ENCODE measurements around the gene FGF12. TPM values are rescaled to one million over a fixed set of nuclear protein-coding genes. Genes with fewer than 3 reads are reported as not detected.
A peak's percentile ranks its signal among the peaks of the same experiment; 100 is the strongest.
"Not testable (repeated sequence)": the region's sequence is repeated elsewhere in the genome, so short reads cannot be mapped to it uniquely, and the experiment has no call there.

Gene FGF12
- total RNA-seq, result not detected

- Mint-ChIP-seq H3K27me3 (peaks cover 22% of the 10 kb centered on the region), H3K36me3 (ENCODE audit: low read depth) (no peaks in the 10 kb centered on the region), H3K27ac (no peak within 1 kb of the TSS), H3K9me3 (no peaks in the 10 kb centered on the region), H3K4me1 (peaks cover 4% of the 10 kb centered on the region), H3K4me3 (no peak within 1 kb of the TSS)
- POLR2A ChIA-PET, result no interaction called here
- CTCF ChIA-PET, result no interaction called here
- DNase-seq, result no peak
These were observed at the start of gene FGF12 for GRCh38 chr3:192727032-192727847. FGF12 (minus strand) TSS chr3:192727541.

DNA sequence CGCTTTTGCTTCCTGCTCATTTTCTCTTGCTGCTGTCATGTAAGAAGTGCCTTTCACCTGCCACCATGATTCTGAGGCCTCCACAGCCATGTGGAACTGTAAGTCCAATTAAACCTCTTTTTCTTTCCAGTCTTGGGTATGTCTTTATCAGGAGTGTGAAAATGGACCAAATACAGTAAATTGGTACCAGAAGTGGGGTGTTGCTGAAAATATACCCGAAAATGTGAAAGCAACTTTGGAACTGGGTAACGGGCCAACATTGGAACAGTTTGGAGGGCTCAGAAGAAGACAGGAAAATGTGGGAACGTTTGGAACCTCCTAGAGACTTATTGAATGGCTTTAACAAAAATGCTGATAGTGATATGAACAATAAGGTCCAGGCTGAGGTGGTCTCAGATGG, 47.0 kb upstream of the FGF12 start:
- H3K27ac Mint-ChIP-seq; H3K4me3 Mint-ChIP-seq; POLR2A ChIA-PET; CTCF ChIA-PET; H3K4me1 Mint-ChIP-seq; H3K36me3 Mint-ChIP-seq (ENCODE audit: low read depth); H3K27me3 Mint-ChIP-seq; DNase-seq: not testable (repeated sequence)
- H3K9me3 Mint-ChIP-seq, result peaks cover 16% of the 10 kb centered on the region

DNA sequence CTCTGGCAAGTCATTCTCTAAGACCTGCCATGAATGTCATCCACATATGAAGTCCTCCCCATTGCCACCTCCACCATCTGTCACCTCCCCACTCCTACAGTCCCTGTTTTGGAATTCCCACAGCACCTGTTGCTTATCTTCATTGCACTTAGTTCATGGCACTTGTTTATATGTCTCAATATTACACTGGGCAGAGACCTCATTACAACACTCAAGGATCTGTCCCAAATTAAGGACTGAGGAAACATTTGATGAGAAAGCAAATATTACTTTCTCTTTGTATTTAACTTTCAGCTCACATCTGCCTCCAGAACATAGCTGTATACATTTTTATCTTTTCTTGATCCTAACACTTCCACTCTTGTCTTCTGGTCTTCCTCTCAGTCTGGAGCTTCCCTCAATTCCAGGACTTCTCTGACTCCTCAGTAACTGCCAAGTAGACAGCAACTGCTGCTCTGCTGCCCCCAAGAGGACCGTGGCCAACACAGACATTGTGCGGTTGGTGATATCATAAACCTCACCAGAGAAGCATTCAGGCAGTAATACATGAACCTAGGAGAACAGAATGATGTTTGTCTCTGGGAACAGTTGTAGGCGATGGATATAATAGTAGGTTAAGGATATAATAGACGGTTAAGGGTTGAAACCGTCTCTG, 45.0 kb upstream of the FGF12 start:
- ChIA-PET CTCF (no interaction called here), POLR2A (no interaction called here)
- Mint-ChIP-seq H3K27ac (no peak overlapping the region), H3K4me1 (no peaks in the 10 kb centered on the region), H3K36me3 (ENCODE audit: low read depth) (no peaks in the 10 kb centered on the region), H3K27me3 (no peaks in the 10 kb centered on the region), H3K9me3 (peaks cover 16% of the 10 kb centered on the region), H3K4me3 (no peak overlapping the region)
- no peak for DNase-seq

DNA sequence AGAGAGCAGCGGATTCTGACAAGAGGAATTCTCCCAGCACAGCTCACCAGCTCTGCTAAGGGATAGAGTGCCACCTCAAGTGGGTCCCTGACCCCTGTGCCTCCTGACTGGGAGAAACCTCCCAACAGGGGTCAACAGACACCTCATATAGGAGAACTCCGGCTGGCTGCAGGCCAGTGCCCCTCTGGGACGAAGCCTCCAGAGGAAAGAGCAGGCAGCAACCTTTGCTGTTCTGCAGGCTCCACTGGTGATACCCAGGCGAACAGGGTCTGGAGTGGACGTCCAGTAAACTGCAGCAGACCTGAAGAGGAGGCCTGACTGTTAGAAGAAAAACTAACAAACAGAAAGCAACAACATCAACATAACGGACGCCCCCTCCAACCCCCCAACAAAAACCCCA, 31.3 kb upstream of the FGF12 start:
- Mint-ChIP-seq H3K4me1 (no peaks in the 10 kb centered on the region), H3K27ac (peak overlapping the region; percentile 25), H3K27me3 (no peaks in the 10 kb centered on the region), H3K9me3 (no peaks in the 10 kb centered on the region), H3K36me3 (ENCODE audit: low read depth) (no peaks in the 10 kb centered on the region), H3K4me3 (no peak overlapping the region)
- CTCF ChIA-PET, result no interaction called here
- DNase-seq, result no peak
- POLR2A ChIA-PET, result no interaction called here

GRCh38 chr3:192751148-192751547, 23.8 kb upstream of the FGF12 start:
- Mint-ChIP-seq H3K9me3 (no peaks in the 10 kb centered on the region), H3K27ac (no peak overlapping the region), H3K27me3 (no peaks in the 10 kb centered on the region), H3K4me1 (no peaks in the 10 kb centered on the region), H3K36me3 (ENCODE audit: low read depth) (no peaks in the 10 kb centered on the region), H3K4me3 (no peak overlapping the region)
- DNase-seq, result no peak
- POLR2A ChIA-PET, result no interaction called here
- CTCF ChIA-PET, result no interaction called here

DNA sequence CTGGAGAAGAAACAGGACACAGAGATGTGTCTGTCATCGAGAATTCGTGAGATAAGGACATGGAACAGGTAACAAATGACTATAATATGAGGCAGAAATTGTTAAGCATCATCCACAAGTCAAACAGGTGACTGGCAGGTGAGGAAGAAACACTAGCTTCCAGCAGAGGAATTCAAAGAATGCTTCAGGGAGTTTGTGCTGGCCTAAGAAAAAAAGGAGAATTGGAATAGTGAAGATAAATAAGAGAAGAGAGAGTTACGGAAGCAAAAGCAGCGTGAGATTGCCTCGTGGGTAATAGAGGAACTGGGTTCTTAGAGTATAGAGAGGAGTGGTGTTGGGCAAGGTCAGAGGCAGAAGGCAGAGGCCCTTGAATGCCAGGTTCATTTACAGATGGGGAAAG, 22.9 kb upstream of the FGF12 start:
- ChIA-PET POLR2A (no interaction called here), CTCF (no interaction called here)
- no peaks in the 10 kb centered on the region for H3K27me3 Mint-ChIP-seq
- H3K36me3 Mint-ChIP-seq (ENCODE audit: low read depth), result no peaks in the 10 kb centered on the region
- H3K4me3 Mint-ChIP-seq, result no peak overlapping the region
- H3K4me1 Mint-ChIP-seq, result no peaks in the 10 kb centered on the region
- H3K9me3 Mint-ChIP-seq, result peaks cover under 1% of the 10 kb centered on the region
- no peak overlapping the region for H3K27ac Mint-ChIP-seq
- no peak for DNase-seq

DNA sequence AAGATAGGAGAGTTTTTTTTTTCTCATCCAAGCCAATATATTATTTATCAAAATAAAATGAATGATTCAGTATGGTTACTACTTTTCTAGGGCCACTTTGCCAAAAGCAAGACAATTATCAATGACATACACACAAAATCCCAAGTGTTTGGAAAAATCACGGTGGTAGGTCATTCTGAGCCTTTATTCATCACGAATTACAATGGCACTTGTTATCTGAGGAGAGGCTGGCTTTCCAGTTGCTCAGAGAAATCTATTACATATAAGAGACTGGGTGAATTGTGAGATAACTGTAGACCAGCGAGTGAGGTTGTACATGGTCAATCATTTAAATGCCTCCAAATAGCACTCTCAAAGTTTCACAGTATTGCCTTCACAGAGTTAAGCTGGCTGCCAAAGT, 20.4 kb upstream of the FGF12 start:
- Mint-ChIP-seq H3K9me3 (peaks cover 3% of the 10 kb centered on the region), H3K36me3 (ENCODE audit: low read depth) (no peaks in the 10 kb centered on the region), H3K4me3 (no peak overlapping the region), H3K27ac (no peak overlapping the region), H3K27me3 (no peaks in the 10 kb centered on the region), H3K4me1 (no peaks in the 10 kb centered on the region)
- POLR2A ChIA-PET, result no interaction called here
- DNase-seq, result no peak
- CTCF ChIA-PET, result no interaction called here

DNA sequence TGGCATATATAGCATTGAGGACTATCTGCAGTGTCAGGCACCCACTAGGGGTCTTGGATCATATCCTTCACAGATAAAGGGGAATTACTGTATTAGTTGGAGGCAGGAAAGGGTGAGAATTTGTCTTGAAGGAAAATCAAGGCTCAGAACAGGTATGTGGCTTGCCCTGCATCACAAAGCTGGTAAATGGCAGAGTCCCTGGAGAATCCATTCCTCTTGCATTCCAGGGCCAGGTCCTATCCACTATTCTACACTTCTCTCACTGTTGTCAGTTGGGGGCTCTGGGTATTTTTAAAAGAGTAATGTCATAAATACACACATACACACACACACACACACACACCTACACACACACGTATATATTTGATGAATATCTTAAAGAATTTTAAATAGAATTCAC, 19.8 kb upstream of the FGF12 start:
- CTCF ChIA-PET, result no interaction called here
- no peaks in the 10 kb centered on the region for H3K36me3 Mint-ChIP-seq (ENCODE audit: low read depth)
- POLR2A ChIA-PET, result no interaction called here
- peaks cover 3% of the 10 kb centered on the region for H3K9me3 Mint-ChIP-seq
- no peaks in the 10 kb centered on the region for H3K4me1 Mint-ChIP-seq
- no peak for DNase-seq
- no peaks in the 10 kb centered on the region for H3K27me3 Mint-ChIP-seq
- no peak overlapping the region for H3K4me3 Mint-ChIP-seq
- H3K27ac Mint-ChIP-seq, result no peak overlapping the region

DNA sequence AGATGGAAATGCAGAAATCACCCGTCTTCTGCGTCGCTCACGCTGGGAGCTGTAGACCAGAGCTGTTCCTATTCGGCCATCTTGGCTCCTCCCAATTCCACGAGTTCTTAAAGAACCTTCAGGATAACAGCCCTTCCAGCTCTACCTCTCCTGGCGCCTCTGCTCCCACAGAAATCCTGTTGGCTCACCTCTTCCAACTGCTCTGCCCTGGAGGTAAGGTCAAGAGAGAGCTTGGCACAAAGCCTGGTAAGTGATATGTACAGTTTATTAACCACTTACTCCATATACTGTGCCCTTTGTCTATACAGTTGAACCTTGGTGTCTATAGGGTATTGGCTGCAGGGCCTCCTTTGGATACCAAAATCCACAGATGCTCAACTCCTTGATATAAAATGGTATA, 17.8 kb upstream of the FGF12 start:
- no peaks in the 10 kb centered on the region for H3K4me1 Mint-ChIP-seq
- POLR2A ChIA-PET, result no interaction called here
- no peak for DNase-seq

DNA sequence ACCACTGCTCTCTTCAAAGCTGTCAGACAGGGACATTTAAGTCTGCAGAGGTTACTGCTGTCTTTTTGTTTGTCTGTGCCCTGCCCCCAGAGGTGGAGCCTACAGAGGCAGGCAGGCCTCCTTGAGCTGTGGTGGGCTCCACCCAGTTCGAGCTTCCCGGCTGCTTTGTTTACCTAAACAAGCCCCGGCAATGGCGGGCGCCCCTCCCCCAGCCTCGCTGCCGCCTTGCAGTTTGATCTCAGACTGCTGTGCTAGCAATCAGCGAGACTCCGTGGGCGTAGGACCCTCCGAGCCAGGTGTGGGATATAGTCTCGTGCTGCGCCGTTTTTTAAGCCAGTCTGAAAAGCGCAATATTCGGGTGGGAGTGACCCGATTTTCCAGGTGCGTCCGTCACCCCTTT, 17.3 kb upstream of the FGF12 start:
- H3K27ac Mint-ChIP-seq; POLR2A ChIA-PET; H3K27me3 Mint-ChIP-seq; H3K9me3 Mint-ChIP-seq; H3K4me3 Mint-ChIP-seq; CTCF ChIA-PET; H3K4me1 Mint-ChIP-seq; DNase-seq; H3K36me3 Mint-ChIP-seq (ENCODE audit: low read depth): not testable (repeated sequence)

More for the DNA sequence above, 17.8 kb upstream of the FGF12 start:
- peaks cover 3% of the 10 kb centered on the region for H3K9me3 Mint-ChIP-seq
- H3K4me3 Mint-ChIP-seq, result no peak overlapping the region
- H3K36me3 Mint-ChIP-seq (ENCODE audit: low read depth), result no peaks in the 10 kb centered on the region
- no peaks in the 10 kb centered on the region for H3K27me3 Mint-ChIP-seq
- CTCF ChIA-PET, result interaction anchor here (0.6 kb wide), 1 partner anchor 140 kb away, joined by 6 read pairs; no protein-coding TSS in a partner anchor
- no peak overlapping the region for H3K27ac Mint-ChIP-seq

DNA sequence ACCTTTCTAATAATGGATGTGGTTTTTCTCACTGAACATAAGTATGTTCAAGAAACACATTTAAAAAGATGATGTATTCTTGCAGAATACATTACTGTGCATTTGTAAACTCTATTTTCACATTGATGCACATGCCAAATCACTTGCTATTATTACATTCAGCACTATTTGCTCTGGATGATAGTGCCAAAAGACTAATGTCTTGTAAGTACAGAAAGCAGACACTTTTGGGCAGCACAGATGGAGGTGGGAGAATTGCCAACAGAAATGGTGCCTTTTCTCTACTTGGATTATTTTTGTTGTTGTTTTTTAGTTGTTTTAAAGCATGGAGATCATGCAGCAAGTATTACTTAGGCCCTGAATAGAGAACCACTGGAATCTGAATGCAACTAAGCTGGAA, 10.2 kb upstream of the FGF12 start:
- no peaks in the 10 kb centered on the region for H3K36me3 Mint-ChIP-seq (ENCODE audit: low read depth)
- no peak overlapping the region for H3K27ac Mint-ChIP-seq
- H3K9me3 Mint-ChIP-seq, result no peaks in the 10 kb centered on the region
- ChIA-PET CTCF (no interaction called here), POLR2A (no interaction called here)
- no peaks in the 10 kb centered on the region for H3K27me3 Mint-ChIP-seq
- no peak for DNase-seq
- H3K4me1 Mint-ChIP-seq, result no peaks in the 10 kb centered on the region
- H3K4me3 Mint-ChIP-seq, result no peak overlapping the region

GRCh38 chr3:192731233-192731632, 3.9 kb upstream of the FGF12 start:
- Mint-ChIP-seq H3K9me3 (no peaks in the 10 kb centered on the region), H3K4me1 (peaks cover 4% of the 10 kb centered on the region), H3K4me3 (no peak overlapping the region), H3K27ac (no peak overlapping the region), H3K36me3 (ENCODE audit: low read depth) (no peaks in the 10 kb centered on the region), H3K27me3 (peaks cover 20% of the 10 kb centered on the region)
- no peak for DNase-seq
- ChIA-PET CTCF (no interaction called here), POLR2A (no interaction called here)

DNA sequence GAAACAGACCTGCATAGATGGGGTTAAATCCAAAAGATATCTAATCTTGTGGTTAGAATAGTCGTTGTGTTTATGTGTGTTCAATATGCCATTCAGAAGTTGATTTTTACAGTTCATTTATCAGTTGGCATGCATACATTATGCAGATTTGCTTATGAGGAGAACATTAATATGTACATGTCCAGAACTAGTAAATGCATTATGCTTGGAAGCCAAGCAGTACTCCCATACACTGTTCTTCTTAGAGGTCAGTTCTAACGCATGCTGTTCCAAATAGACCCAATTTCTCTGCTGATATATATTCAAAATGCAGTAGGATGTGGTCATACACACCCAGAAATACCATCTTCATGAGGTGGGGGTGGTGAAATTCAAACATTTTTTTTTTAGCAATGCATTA, 956 bp downstream of the FGF12 start:
- no peaks in the 10 kb centered on the region for H3K36me3 Mint-ChIP-seq (ENCODE audit: low read depth)
- no peaks in the 10 kb centered on the region for H3K9me3 Mint-ChIP-seq
- H3K4me3 Mint-ChIP-seq, result no peak overlapping the region
- no peak for DNase-seq
- ChIA-PET POLR2A (no interaction called here), CTCF (no interaction called here)
- H3K27ac Mint-ChIP-seq, result no peak overlapping the region
- peaks cover 22% of the 10 kb centered on the region for H3K27me3 Mint-ChIP-seq
- peaks cover 4% of the 10 kb centered on the region for H3K4me1 Mint-ChIP-seq

DNA sequence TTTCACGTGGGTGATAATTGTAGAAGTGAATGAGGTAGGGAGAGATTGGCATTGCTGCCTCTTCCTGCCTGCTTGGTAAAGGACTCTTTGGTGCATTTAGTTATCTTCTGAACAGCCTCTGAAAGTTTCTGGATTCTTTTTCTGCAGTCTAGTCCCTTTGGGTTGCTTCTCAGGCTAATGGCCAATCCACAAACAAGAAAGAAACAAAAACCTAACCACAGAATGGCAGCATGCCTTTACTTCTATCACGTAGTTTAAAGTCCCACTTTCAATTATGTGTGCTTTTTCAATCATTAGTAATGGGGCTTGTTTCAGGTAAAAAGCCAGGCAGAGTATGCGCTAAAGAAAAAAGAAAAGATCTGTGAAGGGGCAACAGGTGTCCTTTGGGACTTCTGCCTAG, 7.4 kb downstream of the FGF12 start:
- Mint-ChIP-seq H3K36me3 (ENCODE audit: low read depth) (no peaks in the 10 kb centered on the region), H3K27me3 (peaks cover 3% of the 10 kb centered on the region), H3K4me3 (no peak overlapping the region), H3K4me1 (no peaks in the 10 kb centered on the region), H3K27ac (no peak overlapping the region), H3K9me3 (no peaks in the 10 kb centered on the region)
- POLR2A ChIA-PET, result no interaction called here
- CTCF ChIA-PET, result no interaction called here
- DNase-seq, result no peak
